Testis (tissue), 2 donors: Measurements from ENCODE around the gene CTNNA2.

Source experiments
- CTCF ChIP-seq, 3 experiments: fragments of 450-650 bp in 2 of 3; fragments of 200-600 bp in 1 of 3; sonication (generic) in 1 of 3; IDR thresholded peaks; one replicate each; pipeline ENCODE4 v1.5.1; 2016 to 2019; ENCODE audit warnings: antibody characterized with exemption in 3 of 3, mild to moderate bottlenecking in 2 of 3, moderate library complexity in 1 of 3
- POLR2A ChIP-seq: fragments of 450-650 bp; IDR thresholded peaks from one replicate; pipeline ENCODE4 v1.6.1; 2017; ENCODE audit warnings: antibody characterized with exemption, mild to moderate bottlenecking, moderate library complexity

- TF ChIP-seq CTCF (IDR thresholded peaks at IDR 0.05): no peak
- no peak for TF ChIP-seq POLR2A
Observed at GRCh38 chr2:79833235-79833878, 320.5 kb downstream of the CTNNA2 start.
